ENCODE results near the gene KIF21A.

GRCh38 chr12:39420043-39420442, 22.9 kb downstream of the KIF21A start:
- TF ChIP-seq, protein P1, sequence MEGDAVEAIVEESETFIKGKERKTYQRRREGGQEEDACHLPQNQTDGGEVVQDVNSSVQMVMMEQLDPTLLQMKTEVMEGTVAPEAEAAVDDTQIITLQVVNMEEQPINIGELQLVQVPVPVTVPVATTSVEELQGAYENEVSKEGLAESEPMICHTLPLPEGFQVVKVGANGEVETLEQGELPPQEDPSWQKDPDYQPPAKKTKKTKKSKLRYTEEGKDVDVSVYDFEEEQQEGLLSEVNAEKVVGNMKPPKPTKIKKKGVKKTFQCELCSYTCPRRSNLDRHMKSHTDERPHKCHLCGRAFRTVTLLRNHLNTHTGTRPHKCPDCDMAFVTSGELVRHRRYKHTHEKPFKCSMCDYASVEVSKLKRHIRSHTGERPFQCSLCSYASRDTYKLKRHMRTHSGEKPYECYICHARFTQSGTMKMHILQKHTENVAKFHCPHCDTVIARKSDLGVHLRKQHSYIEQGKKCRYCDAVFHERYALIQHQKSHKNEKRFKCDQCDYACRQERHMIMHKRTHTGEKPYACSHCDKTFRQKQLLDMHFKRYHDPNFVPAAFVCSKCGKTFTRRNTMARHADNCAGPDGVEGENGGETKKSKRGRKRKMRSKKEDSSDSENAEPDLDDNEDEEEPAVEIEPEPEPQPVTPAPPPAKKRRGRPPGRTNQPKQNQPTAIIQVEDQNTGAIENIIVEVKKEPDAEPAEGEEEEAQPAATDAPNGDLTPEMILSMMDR (IDR thresholded peaks at IDR 0.05), result no peak
- TF ChIP-seq POLR2A (IDR thresholded peaks at IDR 0.05), result no peak

All from testis (tissue), 2 donors.